ENCODE data around the gene FRMD4B. TPM values are rescaled to one million over a fixed set of nuclear protein-coding genes. Genes with fewer than 3 reads are reported as not detected.

FRMD4B gene
- total RNA-seq, 3 donors from 2014 or later: 26.0 to 29.4 (median 28.6) TPM

- H3K36me3 ChIP-seq (ENCODE audit: low read depth): no peaks in the 10 kb centered on the region
- TF ChIP-seq CTCF (IDR thresholded peaks at IDR 0.05): no peak
- no peak for DNase-seq
- H3K4me1 ChIP-seq (ENCODE audit: low read depth): no peaks in the 10 kb centered on the region
- no peak overlapping the region for H3K4me3 ChIP-seq
- no peak for ATAC-seq
- intact Hi-C loops (cut with DNase I, micrococcal nuclease): no loop called here
- H3K9me3 ChIP-seq: no peaks in the 10 kb centered on the region
Observed at GRCh38 chr3:69353088-69353478, 32.8 kb downstream of the FRMD4B start.

GRCh38 chr3:69352305-69353087, 33.4 kb downstream of the FRMD4B start:
- no peaks in the 10 kb centered on the region for H3K4me1 ChIP-seq (ENCODE audit: low read depth)
- ATAC-seq: no peak
- no peak for DNase-seq
- no peak for TF ChIP-seq CTCF (IDR thresholded peaks at IDR 0.05)
- H3K36me3 ChIP-seq (ENCODE audit: low read depth): no peaks in the 10 kb centered on the region
- intact Hi-C loops (cut with DNase I, micrococcal nuclease): no loop called here
- H3K4me3 ChIP-seq: no peak overlapping the region
- H3K9me3 ChIP-seq: no peaks in the 10 kb centered on the region

GRCh38 chr3:69343875-69344274, 42.0 kb downstream of the FRMD4B start:
- DNase-seq (no peak), ATAC-seq (no peak)
- no peaks in the 10 kb centered on the region for H3K4me1 ChIP-seq (ENCODE audit: low read depth)
- H3K36me3 ChIP-seq (ENCODE audit: low read depth): no peaks in the 10 kb centered on the region
- intact Hi-C loops (cut with DNase I, micrococcal nuclease): no loop called here
- TF ChIP-seq CTCF (IDR thresholded peaks at IDR 0.05): no peak
- no peaks in the 10 kb centered on the region for H3K9me3 ChIP-seq
- H3K4me3 ChIP-seq: no peak overlapping the region

GRCh38 chr3:69342074-69342473, 43.8 kb downstream of the FRMD4B start:
- intact Hi-C loops (cut with DNase I, micrococcal nuclease): no loop called here
- DNase-seq: no peak
- H3K4me3 ChIP-seq: no peak overlapping the region
- no peak for ATAC-seq
- no peaks in the 10 kb centered on the region for H3K4me1 ChIP-seq (ENCODE audit: low read depth)
- no peaks in the 10 kb centered on the region for H3K9me3 ChIP-seq
- TF ChIP-seq CTCF (IDR thresholded peaks at IDR 0.05): no peak
- no peaks in the 10 kb centered on the region for H3K36me3 ChIP-seq (ENCODE audit: low read depth)

DNA sequence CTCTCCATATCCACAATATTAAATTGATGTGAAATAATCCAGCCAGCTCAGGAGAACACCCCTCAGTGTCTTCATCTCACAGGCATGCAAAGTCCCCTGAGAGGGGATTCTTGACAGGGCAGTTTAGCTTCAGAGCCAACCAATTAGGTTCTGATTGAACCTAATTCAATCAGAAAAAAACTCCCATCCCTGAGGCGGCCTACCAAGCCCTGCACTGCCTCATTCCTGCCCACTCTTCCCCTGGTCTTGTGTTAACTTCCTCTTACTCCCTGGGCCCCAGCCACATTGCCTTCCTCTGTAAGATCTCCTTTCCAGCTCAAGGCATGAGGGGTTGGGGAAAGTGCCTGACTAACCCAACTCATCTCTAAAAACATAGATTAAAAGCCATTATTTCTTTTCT, 46.1 kb downstream of the FRMD4B start:
- Histone ChIP-seq H3K9me3 (no peaks in the 10 kb centered on the region), H3K36me3 (ENCODE audit: low read depth) (no peaks in the 10 kb centered on the region), H3K4me1 (ENCODE audit: low read depth) (no peaks in the 10 kb centered on the region), H3K4me3 (no peak overlapping the region)
- ATAC-seq (peak; percentile 31), DNase-seq (no peak)
- intact Hi-C loops (cut with DNase I, micrococcal nuclease): no loop called here
- TF ChIP-seq CTCF (IDR thresholded peaks at IDR 0.05): no peak

Data from mucosa of descending colon (tissue), 3 donors.